Stimulated activated CD8-positive, alpha-beta memory T cell treated with anti-CD3 and anti-CD28 coated beads, Interleukin-15, amount 100 ng/mL, for 48 hours (primary cell): ENCODE measurements around the gene ABLIM1.
A peak's percentile ranks its signal among the peaks of the same experiment; 100 is the strongest.

Source experiments
- DNase-seq, 2 donors: peaks; one replicate each; pipeline ENCODE4 v3.0.0-alpha.2; 2020; ENCODE audit warnings: low read depth in 2 of 2

The ABLIM1 gene

GRCh38 chr10:114518401-114519305, 139.4 kb downstream of the ABLIM1 start:
- DNase-seq: no peak

GRCh38 chr10:114517368-114518250, 140.5 kb downstream of the ABLIM1 start:
- DNase-seq: no peak

- no peak for DNase-seq
These were observed 141.7 kb downstream of the ABLIM1 start for GRCh38 chr10:114516356-114516755.

GRCh38 chr10:114515298-114515914, 142.7 kb downstream of the ABLIM1 start:
- DNase-seq: no peak

GRCh38 chr10:114513381-114513792, 144.7 kb downstream of the ABLIM1 start:
- DNase-seq: no peak

- DNase-seq: no peak
These were observed 146.2 kb downstream of the ABLIM1 start for GRCh38 chr10:114511881-114512280.

- no peak for DNase-seq
These were observed 149.7 kb downstream of the ABLIM1 start for GRCh38 chr10:114508376-114508775.

GRCh38 chr10:114507449-114507848, 150.6 kb downstream of the ABLIM1 start:
- DNase-seq: no peak

- no peak for DNase-seq
These were observed 151.1 kb downstream of the ABLIM1 start for GRCh38 chr10:114506871-114507385.

GRCh38 chr10:114504769-114505579, 153.1 kb downstream of the ABLIM1 start:
- DNase-seq: no peak

- DNase-seq: no peak
These were observed 156.0 kb downstream of the ABLIM1 start for GRCh38 chr10:114502074-114502473.

- DNase-seq: no peak
These were observed 156.4 kb downstream of the ABLIM1 start for GRCh38 chr10:114501650-114502049.

GRCh38 chr10:114500643-114501042, 157.4 kb downstream of the ABLIM1 start:
- DNase-seq: no peak

- DNase-seq: peak; percentile 66 to 73
These were observed 158.4 kb downstream of the ABLIM1 start for GRCh38 chr10:114499630-114500190.

GRCh38 chr10:114499116-114499515, 159.0 kb downstream of the ABLIM1 start:
- DNase-seq: no peak

GRCh38 chr10:114498413-114499111, 159.5 kb downstream of the ABLIM1 start:
- DNase-seq: no peak

- DNase-seq: no peak
These were observed 162.8 kb downstream of the ABLIM1 start for GRCh38 chr10:114495303-114495702.

- DNase-seq: no peak
These were observed 165.6 kb downstream of the ABLIM1 start for GRCh38 chr10:114492351-114493037.

GRCh38 chr10:114491933-114492332, 166.1 kb downstream of the ABLIM1 start:
- no peak for DNase-seq
